Left lobe of liver (tissue), 2 donors: ENCODE results near the gene FGF18. TPM values are rescaled to one million over a fixed set of nuclear protein-coding genes. Genes with fewer than 3 reads are reported as not detected.
A peak's percentile ranks its signal among the peaks of the same experiment; 100 is the strongest.

ENCODE experiments used
- ATAC-seq: fragments of 200-7000 bp; cut with Tn5 transposase; one replicate; pipeline ENCODE4 v1.9.1; 2020; ENCODE audit warnings: mild to moderate bottlenecking, moderate library complexity
- DNase-seq: peaks from one replicate; pipeline ENCODE4 v3.0.0-alpha.2; 2020; ENCODE audit warnings: low spot score
- total RNA-seq: library from RNA; stranded (reverse); gene quantifications from one replicate; pipeline ENCODE4 v1.2.1, GENCODE V29; 2021
- donor health status: DM: no; HTN: no; CAD: no; lungs with moderate emphysema.
- donor health status: DM: no; HTN: yes; CAD: no.

FGF18 gene
- total RNA-seq, 1 donor from 2014 or later, result not detected

DNA sequence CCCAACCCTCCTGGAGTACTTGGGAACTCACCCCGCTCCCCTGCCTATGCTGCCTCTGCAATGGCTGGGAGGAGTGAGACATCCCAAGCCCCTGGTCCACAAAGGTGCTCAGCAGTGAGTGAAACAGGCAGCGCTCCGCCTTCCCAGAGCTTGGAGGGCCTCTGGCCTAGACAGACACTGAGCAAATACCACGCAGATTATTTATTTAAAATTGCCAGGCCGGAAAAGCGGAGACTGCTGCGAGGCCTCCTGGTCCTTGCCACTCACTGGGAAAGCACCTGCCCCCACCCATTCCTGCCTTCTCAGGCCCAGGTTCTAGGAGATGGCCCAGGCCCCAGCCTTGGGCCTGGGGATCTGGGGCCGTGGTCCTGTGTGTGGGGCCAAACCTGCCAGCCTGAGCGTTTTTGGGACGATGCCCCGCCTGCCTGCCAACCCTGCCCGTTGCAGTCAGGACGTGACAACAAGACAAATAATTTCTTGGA, 17.4 kb downstream of the FGF18 start:
- ATAC-seq (no peak), DNase-seq (no peak)

DNA sequence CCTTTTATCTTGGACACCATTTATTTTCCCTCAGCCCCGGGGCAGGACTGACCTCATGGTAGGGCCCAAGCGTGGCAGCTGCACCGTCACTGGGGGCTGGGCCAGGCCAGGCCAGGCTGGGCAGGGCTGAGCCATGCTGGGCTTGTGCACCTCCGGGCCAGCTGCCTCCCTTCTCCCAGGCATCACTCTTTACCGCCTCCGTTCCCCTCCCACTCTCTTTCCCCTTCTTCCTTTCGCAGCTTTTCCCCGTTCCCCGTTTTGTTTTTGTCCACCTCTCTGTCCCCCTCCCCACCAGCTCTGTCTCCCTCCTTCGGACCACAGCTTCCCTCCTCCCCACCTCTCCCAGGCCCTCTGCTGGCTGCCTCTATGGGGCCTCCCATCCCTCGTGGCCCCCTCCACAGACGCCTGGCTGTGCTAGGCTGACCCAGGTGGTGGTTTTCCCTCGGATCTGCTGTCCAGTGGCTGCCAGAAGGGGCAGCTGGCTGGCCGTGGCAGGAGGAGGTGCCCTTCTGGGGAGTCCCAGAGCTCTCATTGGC, 17.9 kb downstream of the FGF18 start:
- ATAC-seq (no peak), DNase-seq (no peak)

- ATAC-seq (no peak), DNase-seq (no peak)
Measured at GRCh38 chr5:171438738-171439137, 19.3 kb downstream of the FGF18 start.

- no peak for ATAC-seq
- no peak for DNase-seq
Measured at GRCh38 chr5:171441246-171441791, 21.9 kb downstream of the FGF18 start.

GRCh38 chr5:171442287-171443042, 23.0 kb downstream of the FGF18 start:
- DNase-seq (no peak), ATAC-seq (no peak)

GRCh38 chr5:171444582-171444981, 25.1 kb downstream of the FGF18 start:
- DNase-seq (no peak), ATAC-seq (no peak)

- no peak for ATAC-seq
Measured at GRCh38 chr5:171445644-171446516, 26.4 kb downstream of the FGF18 start.

DNA sequence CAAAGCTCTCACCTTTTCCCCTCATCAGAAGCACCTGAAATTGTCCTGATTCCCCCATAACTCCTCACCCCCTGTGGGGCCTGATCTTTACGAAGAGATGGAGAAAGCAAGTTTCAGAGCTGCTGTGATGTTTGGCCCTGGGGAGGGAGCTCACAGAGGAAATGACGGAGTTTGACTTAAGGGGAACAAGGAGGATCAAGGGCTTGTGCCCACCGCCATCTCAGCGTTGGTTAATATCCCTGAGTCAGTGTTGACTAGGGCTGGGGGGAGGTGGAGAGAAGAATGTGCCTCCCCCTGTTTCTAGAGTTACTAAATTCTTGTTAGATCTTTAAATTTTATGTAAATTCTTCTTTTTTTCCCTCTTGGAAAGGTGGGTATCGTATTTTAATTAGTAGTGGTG, 27.8 kb downstream of the FGF18 start:
- ATAC-seq (no peak), DNase-seq (no peak)

More at GRCh38 chr5:171445644-171446516, 26.4 kb downstream of the FGF18 start:
- DNase-seq, result no peak

DNA sequence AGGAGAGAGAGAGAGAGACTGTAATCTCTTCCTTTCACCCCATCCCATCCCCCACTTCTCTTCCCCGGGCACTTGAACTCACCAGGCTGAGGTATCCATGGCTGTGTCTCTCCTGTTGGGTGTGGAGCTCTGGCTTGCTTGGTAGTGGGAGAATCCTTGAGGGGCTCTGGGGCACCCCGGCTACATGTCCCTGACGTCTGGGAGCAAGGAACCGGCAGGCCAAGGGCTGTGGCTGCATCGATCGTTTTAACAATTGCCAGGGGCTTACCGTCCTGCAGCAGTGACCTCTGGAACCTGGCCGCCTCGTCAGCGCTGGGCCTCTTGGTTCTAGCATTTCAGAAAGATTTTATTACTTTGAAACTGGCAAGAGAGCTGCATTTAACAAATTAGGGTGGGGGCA, 30.0 kb downstream of the FGF18 start:
- DNase-seq (peak; percentile 51), ATAC-seq (peak; percentile 77)

GRCh38 chr5:171450423-171451331, 31.2 kb downstream of the FGF18 start:
- ATAC-seq, result peak; percentile 35
- no peak for DNase-seq

GRCh38 chr5:171451421-171451820, 32.0 kb downstream of the FGF18 start:
- DNase-seq (no peak), ATAC-seq (no peak)

DNA sequence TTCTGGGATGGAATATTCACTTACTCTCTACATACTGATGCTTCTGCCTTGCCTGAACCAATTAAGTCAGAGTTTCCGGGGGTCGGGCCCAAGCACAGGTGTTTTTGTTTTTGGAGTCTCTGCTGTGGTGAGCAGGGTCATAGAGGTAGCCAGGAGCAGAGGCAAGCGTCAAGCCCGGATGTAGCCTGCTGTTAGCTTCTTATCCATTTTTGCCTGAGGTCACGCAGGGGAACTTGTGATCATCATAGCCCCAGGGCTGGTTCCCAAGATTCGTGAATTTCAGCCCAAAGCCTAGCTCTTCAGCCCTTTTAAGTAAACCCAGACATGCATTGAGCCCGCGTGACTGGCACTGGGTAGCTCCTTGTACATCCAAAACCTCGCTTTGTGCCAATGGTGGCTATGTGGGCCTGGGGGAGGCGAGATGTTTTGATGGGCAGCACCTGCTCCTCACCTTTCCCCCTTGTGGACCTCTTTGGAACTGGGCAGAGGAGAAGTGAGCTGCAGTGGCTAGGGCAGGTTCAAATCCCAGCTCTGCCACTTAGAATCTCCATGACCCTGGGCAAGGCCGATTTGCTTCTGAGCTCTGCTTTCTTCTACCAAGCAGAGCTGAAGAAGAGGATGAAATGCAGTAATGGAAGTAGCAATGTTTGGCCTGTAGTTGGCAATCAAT, 33.7 kb downstream of the FGF18 start:
- DNase-seq (no peak), ATAC-seq (no peak)

- no peak for ATAC-seq
- DNase-seq, result no peak
Measured at GRCh38 chr5:171453988-171454387, 34.5 kb downstream of the FGF18 start.

DNA sequence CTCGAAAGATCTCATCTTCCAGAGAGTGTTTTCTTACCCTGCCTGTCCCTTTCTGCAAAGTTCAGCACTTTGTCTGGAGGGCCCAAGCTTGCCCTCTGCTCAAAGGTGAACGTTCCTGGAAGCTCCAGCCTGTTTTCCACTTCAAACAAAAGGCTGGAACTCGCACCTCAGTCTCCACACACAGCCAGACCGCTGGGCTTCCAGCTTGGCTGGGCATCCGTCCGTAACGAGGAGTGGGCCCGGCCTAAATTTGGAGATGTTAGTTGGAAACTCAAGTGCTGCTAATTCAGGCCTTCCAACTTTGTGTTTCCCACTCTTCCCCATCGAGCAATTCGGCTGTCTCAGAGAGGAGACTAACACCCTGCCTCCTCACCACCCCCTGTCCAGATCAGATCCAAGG, 35.1 kb downstream of the FGF18 start:
- no peak for ATAC-seq
- no peak for DNase-seq

DNA sequence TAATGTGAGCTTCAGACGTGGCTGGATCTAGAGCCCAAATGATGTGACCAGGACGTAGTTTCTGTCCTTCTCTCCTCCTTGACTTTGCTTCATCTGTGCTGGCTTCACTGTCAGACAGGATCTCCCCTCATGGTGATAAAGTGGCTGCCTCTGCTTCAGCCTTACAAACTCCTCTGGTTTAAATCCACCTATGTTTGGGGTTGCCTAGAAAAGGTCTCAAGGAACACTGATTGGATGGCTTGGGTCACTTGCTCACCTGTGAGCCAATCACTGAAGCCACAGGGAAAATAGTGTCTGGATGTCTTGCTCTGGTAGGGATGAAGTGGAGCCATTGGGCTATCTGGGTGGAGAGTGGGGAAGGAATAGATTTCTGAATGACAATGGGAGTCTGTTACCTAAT, 36.1 kb downstream of the FGF18 start:
- ATAC-seq (no peak), DNase-seq (no peak)

GRCh38 chr5:171457208-171457981, 37.9 kb downstream of the FGF18 start:
- no peak for DNase-seq

GRCh38 chr5:171459839-171460238, 40.4 kb downstream of the FGF18 start:
- ATAC-seq (no peak), DNase-seq (no peak)

More at GRCh38 chr5:171457208-171457981, 37.9 kb downstream of the FGF18 start:
- no peak for ATAC-seq

DNA sequence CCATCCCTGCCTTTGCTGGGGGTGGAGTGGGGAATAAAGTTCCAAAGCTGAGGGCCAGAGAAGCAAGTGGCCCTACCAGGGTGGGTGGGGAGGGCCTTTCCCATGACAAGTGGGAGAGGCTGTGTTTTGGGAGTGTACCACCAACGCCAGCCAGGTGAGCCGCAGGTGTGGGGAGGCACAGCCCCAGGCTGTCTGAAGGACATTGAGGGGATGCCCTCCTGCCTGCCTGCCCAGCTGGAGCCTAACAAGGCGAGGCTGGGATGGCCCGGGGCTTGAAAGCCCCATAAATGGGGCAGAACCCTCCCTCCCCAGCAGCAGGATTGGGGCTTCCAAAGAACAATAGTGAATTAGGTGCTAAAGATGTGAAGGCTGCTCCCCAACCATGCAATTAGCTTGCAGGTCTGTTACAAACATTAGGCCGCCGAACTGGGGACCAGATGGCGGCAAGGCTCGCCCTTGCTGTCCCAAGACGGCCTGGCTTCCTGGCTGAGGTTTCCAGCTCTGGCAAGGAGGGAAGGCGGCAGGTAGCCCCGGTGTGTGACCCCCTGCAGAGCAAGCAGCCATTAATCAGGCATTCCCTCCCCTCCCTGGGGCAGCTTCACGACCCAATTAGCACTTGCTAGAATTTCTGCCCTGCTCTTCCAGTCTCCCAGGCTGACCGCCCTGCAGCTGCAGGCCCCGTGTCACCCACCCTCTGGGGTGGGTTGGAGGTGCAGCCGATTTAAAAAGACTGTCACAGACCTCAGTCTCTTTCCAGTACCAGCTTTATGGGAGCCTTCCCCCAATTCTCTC, 42.9 kb downstream of the FGF18 start:
- DNase-seq (no peak), ATAC-seq (no peak)
